GM19438 (cell line): ENCODE measurements around the gene STARD13.
"Not testable (repeated sequence)": the region's sequence is repeated elsewhere in the genome, so short reads cannot be mapped to it uniquely, and the experiment has no call there.

Source experiments
- ATAC-seq: cut with Tn5 transposase; IDR thresholded peaks from one replicate; pipeline ENCODE4 v1.9.1; 2021; ENCODE audit warnings: low read depth; ENCODE audit not compliant: unreplicated experiment

STARD13 gene

GRCh38 chr13:33182729-33183128 lies 102.8 kb downstream of the STARD13 start:
- ATAC-seq = no peak

GRCh38 chr13:33181264-33181663 lies 104.3 kb downstream of the STARD13 start:
- ATAC-seq = no peak

- ATAC-seq = no peak
Measured at GRCh38 chr13:33180122-33180804, 105.3 kb downstream of the STARD13 start.

GRCh38 chr13:33179463-33179862 lies 106.1 kb downstream of the STARD13 start:
- no peak for ATAC-seq

GRCh38 chr13:33178209-33178840 lies 107.2 kb downstream of the STARD13 start:
- ATAC-seq = no peak

GRCh38 chr13:33177340-33178208 lies 108.0 kb downstream of the STARD13 start:
- not testable (repeated sequence) for ATAC-seq

- ATAC-seq = no peak
Measured at GRCh38 chr13:33176526-33176925, 109.0 kb downstream of the STARD13 start.

- no peak for ATAC-seq
Measured at GRCh38 chr13:33175991-33176390, 109.6 kb downstream of the STARD13 start.

- no peak for ATAC-seq
Measured at GRCh38 chr13:33174931-33175330, 110.6 kb downstream of the STARD13 start.

- ATAC-seq = no peak
Measured at GRCh38 chr13:33174491-33174890, 111.1 kb downstream of the STARD13 start.

- no peak for ATAC-seq
Measured at GRCh38 chr13:33172911-33173310, 112.6 kb downstream of the STARD13 start.

- ATAC-seq = no peak
Measured at GRCh38 chr13:33172400-33172799, 113.2 kb downstream of the STARD13 start.

- ATAC-seq = no peak
Measured at GRCh38 chr13:33169273-33169980, 116.1 kb downstream of the STARD13 start.

GRCh38 chr13:33168321-33168960 lies 117.1 kb downstream of the STARD13 start:
- no peak for ATAC-seq

GRCh38 chr13:33167491-33167890 lies 118.1 kb downstream of the STARD13 start:
- no peak for ATAC-seq

- ATAC-seq = no peak
Measured at GRCh38 chr13:33165787-33166186, 119.8 kb downstream of the STARD13 start.

- ATAC-seq = no peak
Measured at GRCh38 chr13:33164331-33164730, 121.2 kb downstream of the STARD13 start.

GRCh38 chr13:33162725-33163124 lies 122.8 kb downstream of the STARD13 start:
- not testable (repeated sequence) for ATAC-seq

- no peak for ATAC-seq
Measured at GRCh38 chr13:33158816-33159215, 126.7 kb downstream of the STARD13 start.

GRCh38 chr13:33158271-33158670 lies 127.3 kb downstream of the STARD13 start:
- no peak for ATAC-seq
